ENCODE data around the gene CAPN9. TPM values are rescaled to one million over a fixed set of nuclear protein-coding genes. Genes with fewer than 3 reads are reported as not detected.

CAPN9 gene
- total and polyA plus RNA-seq, 3 experiments from 2014 or later, result not detected

- no peak overlapping the region for H3K27ac Mint-ChIP-seq
- DNase-seq, result no peak
- POLR2A ChIA-PET, result no interaction called here
- peaks cover 0 to 5% (median 0%) of the 10 kb centered on the region in 5 donors for H3K9me3 Mint-ChIP-seq
- no peaks in the 10 kb centered on the region for H3K36me3 Mint-ChIP-seq
- no peaks in the 10 kb centered on the region for H3K27me3 ChIP-seq (ENCODE audit: insufficient read depth, low read length, poor library complexity, severe bottlenecking)
- no peaks in the 10 kb centered on the region for H3K4me1 ChIP-seq (ENCODE audit: insufficient read depth, low read length)
- H3K36me3 ChIP-seq (ENCODE audit: insufficient read depth, low read length), result no peaks in the 10 kb centered on the region
- CTCF ChIA-PET, result no interaction called here
- peaks cover 0 to 1% (median 0%) of the 10 kb centered on the region in 3 donors for H3K4me1 Mint-ChIP-seq
- peaks cover 6 to 7% of the 10 kb centered on the region in 2 donors for H3K27me3 Mint-ChIP-seq
- no peak overlapping the region for H3K4me3 ChIP-seq (ENCODE audit: low read length)
- H3K9me3 ChIP-seq (ENCODE audit: low read length), result no peaks in the 10 kb centered on the region
- H3K4me3 Mint-ChIP-seq, result no peak overlapping the region
- no peak overlapping the region for H3K27ac ChIP-seq (ENCODE audit: low read depth, low read length)
Observed at GRCh38 chr1:230773396-230774033, 26.3 kb downstream of the CAPN9 start.

DNA sequence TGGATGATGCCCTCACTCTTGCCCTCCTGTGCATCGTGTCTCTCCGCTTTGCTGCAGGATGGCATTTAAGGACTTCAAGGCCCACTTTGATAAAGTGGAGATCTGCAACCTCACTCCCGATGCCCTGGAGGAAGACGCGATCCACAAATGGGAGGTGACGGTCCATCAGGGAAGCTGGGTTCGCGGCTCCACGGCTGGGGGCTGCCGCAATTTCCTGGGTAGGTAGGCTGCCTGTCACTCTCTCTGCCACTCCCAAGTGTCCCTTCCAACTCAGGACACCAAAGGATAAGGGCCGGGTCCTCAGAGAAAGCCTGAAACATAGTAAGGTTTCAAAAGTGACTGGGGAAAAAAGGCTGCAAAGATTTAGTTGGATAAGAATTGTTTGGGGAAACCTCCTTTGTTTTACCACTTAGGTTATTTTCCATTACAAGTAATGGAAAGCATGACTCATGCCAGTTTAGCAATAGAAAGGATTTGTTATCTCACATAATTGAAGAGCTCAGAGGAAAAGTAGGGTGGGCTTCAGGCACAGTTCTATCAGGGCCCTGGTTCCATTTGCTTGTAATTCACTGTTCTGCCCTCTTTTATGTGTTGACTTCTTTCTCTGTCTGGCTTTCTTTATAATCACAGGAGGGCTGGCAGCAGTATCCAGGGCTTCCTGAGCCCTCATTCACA lies 31.9 kb downstream of the CAPN9 start:
- Histone ChIP-seq H3K27ac (ENCODE audit: low read depth, low read length) (no peak overlapping the region), H3K27me3 (ENCODE audit: insufficient read depth, low read length, poor library complexity, severe bottlenecking) (no peaks in the 10 kb centered on the region), H3K4me3 (ENCODE audit: low read length) (no peak overlapping the region), H3K36me3 (ENCODE audit: insufficient read depth, low read length) (no peaks in the 10 kb centered on the region), H3K9me3 (ENCODE audit: low read length) (no peaks in the 10 kb centered on the region), H3K4me1 (ENCODE audit: insufficient read depth, low read length) (no peaks in the 10 kb centered on the region)
- Mint-ChIP-seq H3K27me3 (peaks cover 9 to 19% of the 10 kb centered on the region in 2 donors), H3K4me1 (peaks cover 0 to 1% (median 0%) of the 10 kb centered on the region in 3 donors), H3K4me3 (no peak overlapping the region), H3K27ac (no peak overlapping the region), H3K36me3 (no peaks in the 10 kb centered on the region), H3K9me3 (no peaks in the 10 kb centered on the region)
- DNase-seq, result no peak
- ChIA-PET CTCF (no interaction called here), POLR2A (no interaction called here)

DNA sequence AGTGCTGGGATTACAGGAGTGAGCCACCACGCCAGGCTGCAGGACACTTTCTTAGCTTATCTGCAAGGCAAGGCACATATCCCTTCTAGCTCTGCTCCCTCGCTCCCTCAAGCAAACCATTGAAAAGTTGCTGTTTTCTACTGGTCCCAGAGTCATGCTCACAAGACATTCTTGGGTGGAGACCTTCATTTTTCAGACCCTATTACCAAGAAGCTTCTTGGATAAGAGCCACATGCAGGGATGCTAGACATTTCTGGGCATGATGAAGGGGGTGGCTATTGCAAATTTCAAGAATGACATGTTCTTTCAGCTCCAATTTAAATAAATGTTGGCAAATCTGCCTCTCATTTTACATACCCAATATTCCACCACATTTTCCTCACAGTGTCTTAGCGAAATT lies 33.9 kb downstream of the CAPN9 start:
- Mint-ChIP-seq H3K27me3 (peaks cover 7 to 19% of the 10 kb centered on the region in 2 donors), H3K9me3 (no peaks in the 10 kb centered on the region), H3K4me3 (no peak overlapping the region), H3K36me3 (no peaks in the 10 kb centered on the region), H3K27ac (no peak overlapping the region), H3K4me1 (no peaks in the 10 kb centered on the region)
- Histone ChIP-seq H3K9me3 (ENCODE audit: low read length) (no peaks in the 10 kb centered on the region), H3K4me3 (ENCODE audit: low read length) (no peak overlapping the region), H3K36me3 (ENCODE audit: insufficient read depth, low read length) (no peaks in the 10 kb centered on the region), H3K27me3 (ENCODE audit: insufficient read depth, low read length, poor library complexity, severe bottlenecking) (no peaks in the 10 kb centered on the region), H3K27ac (ENCODE audit: low read depth, low read length) (no peak overlapping the region), H3K4me1 (ENCODE audit: insufficient read depth, low read length) (no peaks in the 10 kb centered on the region)
- POLR2A ChIA-PET, result no interaction called here
- no peak for DNase-seq
- CTCF ChIA-PET, result no interaction called here

- H3K36me3 ChIP-seq (ENCODE audit: insufficient read depth, low read length), result no peaks in the 10 kb centered on the region
- no peaks in the 10 kb centered on the region for H3K9me3 ChIP-seq (ENCODE audit: low read length)
- no peaks in the 10 kb centered on the region for H3K4me1 ChIP-seq (ENCODE audit: insufficient read depth, low read length)
- H3K4me3 ChIP-seq (ENCODE audit: low read length), result no peak overlapping the region
- Mint-ChIP-seq H3K9me3 (no peaks in the 10 kb centered on the region), H3K36me3 (no peaks in the 10 kb centered on the region), H3K27ac (no peak overlapping the region), H3K27me3 (peaks cover 6 to 19% of the 10 kb centered on the region in 2 donors), H3K4me1 (no peaks in the 10 kb centered on the region), H3K4me3 (no peak overlapping the region)
- H3K27me3 ChIP-seq (ENCODE audit: insufficient read depth, low read length, poor library complexity, severe bottlenecking), result no peaks in the 10 kb centered on the region
- ChIA-PET POLR2A (no interaction called here), CTCF (no interaction called here)
- H3K27ac ChIP-seq (ENCODE audit: low read depth, low read length), result no peak overlapping the region
- DNase-seq, result no peak
Observed at GRCh38 chr1:230781594-230781993, 34.4 kb downstream of the CAPN9 start.

DNA sequence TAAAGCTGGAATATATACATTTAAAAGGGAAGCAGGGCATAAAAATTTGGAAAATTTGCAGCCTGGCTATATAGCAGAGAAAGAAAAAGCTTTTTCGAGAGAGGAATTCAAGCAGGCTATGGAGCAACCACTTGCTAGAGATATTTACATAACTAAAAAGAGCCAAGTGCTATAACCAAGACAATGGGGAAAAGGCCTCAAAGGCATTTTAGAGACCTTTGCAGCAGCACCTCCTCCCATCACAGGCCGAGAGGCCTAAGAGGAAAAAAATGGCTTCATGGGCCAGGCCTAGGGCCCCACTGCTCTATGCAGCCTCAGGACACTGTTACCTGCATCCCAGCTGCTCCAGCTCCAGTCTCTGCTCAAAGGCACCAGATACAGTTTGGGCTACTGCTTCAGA lies 37.0 kb downstream of the CAPN9 start:
- H3K36me3 Mint-ChIP-seq, result no peaks in the 10 kb centered on the region
- no peaks in the 10 kb centered on the region for H3K9me3 Mint-ChIP-seq
- no peak overlapping the region for H3K4me3 ChIP-seq (ENCODE audit: low read length)
- H3K36me3 ChIP-seq (ENCODE audit: insufficient read depth, low read length), result no peaks in the 10 kb centered on the region
- DNase-seq, result no peak
- H3K4me3 Mint-ChIP-seq, result no peak overlapping the region
- no peak overlapping the region for H3K27ac Mint-ChIP-seq
- no peaks in the 10 kb centered on the region for H3K9me3 ChIP-seq (ENCODE audit: low read length)
- H3K27me3 Mint-ChIP-seq, result peaks cover 7 to 23% of the 10 kb centered on the region in 2 donors
- no peak overlapping the region for H3K27ac ChIP-seq (ENCODE audit: low read depth, low read length)
- POLR2A ChIA-PET, result no interaction called here
- H3K4me1 Mint-ChIP-seq, result no peaks in the 10 kb centered on the region
- H3K4me1 ChIP-seq (ENCODE audit: insufficient read depth, low read length), result no peaks in the 10 kb centered on the region
- H3K27me3 ChIP-seq (ENCODE audit: insufficient read depth, low read length, poor library complexity, severe bottlenecking), result no peaks in the 10 kb centered on the region
- CTCF ChIA-PET, result no interaction called here

- Histone ChIP-seq H3K36me3 (ENCODE audit: insufficient read depth, low read length) (no peaks in the 10 kb centered on the region), H3K27ac (ENCODE audit: low read depth, low read length) (no peak overlapping the region), H3K4me3 (ENCODE audit: low read length) (no peak overlapping the region), H3K9me3 (ENCODE audit: low read length) (no peaks in the 10 kb centered on the region), H3K4me1 (ENCODE audit: insufficient read depth, low read length) (no peaks in the 10 kb centered on the region), H3K27me3 (ENCODE audit: insufficient read depth, low read length, poor library complexity, severe bottlenecking) (no peaks in the 10 kb centered on the region)
- Mint-ChIP-seq H3K9me3 (no peaks in the 10 kb centered on the region), H3K4me3 (no peak overlapping the region), H3K36me3 (no peaks in the 10 kb centered on the region), H3K27me3 (peaks cover 5 to 14% of the 10 kb centered on the region in 2 donors), H3K27ac (no peak overlapping the region), H3K4me1 (no peaks in the 10 kb centered on the region)
- ChIA-PET POLR2A (no interaction called here), CTCF (no interaction called here)
- DNase-seq, result no peak
Observed at GRCh38 chr1:230785636-230786384, 38.6 kb downstream of the CAPN9 start.

DNA sequence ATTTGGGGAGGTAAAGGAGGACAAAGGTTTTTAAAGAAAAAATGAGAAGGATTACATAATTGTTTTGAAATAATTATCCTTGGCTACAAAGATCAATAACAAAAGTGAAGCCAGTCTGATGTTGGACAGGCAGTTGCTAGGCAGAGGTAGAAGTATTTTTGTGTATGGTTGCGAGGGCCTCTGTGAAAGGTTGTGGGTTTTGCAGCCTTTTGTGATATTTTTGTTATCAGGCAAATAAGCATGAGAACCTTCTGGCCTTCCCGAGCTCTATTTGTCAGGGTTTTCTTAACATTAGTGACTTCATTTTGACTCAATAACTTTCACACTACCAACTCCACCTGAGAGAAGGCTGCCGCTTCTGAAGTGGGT lies 39.2 kb downstream of the CAPN9 start:
- Mint-ChIP-seq H3K27me3 (peaks cover 3 to 10% of the 10 kb centered on the region in 2 donors), H3K4me3 (no peak overlapping the region), H3K4me1 (no peaks in the 10 kb centered on the region), H3K36me3 (no peaks in the 10 kb centered on the region), H3K9me3 (no peaks in the 10 kb centered on the region), H3K27ac (no peak overlapping the region)
- H3K4me3 ChIP-seq (ENCODE audit: low read length), result no peak overlapping the region
- POLR2A ChIA-PET, result no interaction called here
- no peaks in the 10 kb centered on the region for H3K36me3 ChIP-seq (ENCODE audit: insufficient read depth, low read length)
- no peaks in the 10 kb centered on the region for H3K4me1 ChIP-seq (ENCODE audit: insufficient read depth, low read length)
- DNase-seq, result no peak
- H3K9me3 ChIP-seq (ENCODE audit: low read length), result no peaks in the 10 kb centered on the region
- no peak overlapping the region for H3K27ac ChIP-seq (ENCODE audit: low read depth, low read length)
- CTCF ChIA-PET, result no interaction called here
- H3K27me3 ChIP-seq (ENCODE audit: insufficient read depth, low read length, poor library complexity, severe bottlenecking), result no peaks in the 10 kb centered on the region

DNA sequence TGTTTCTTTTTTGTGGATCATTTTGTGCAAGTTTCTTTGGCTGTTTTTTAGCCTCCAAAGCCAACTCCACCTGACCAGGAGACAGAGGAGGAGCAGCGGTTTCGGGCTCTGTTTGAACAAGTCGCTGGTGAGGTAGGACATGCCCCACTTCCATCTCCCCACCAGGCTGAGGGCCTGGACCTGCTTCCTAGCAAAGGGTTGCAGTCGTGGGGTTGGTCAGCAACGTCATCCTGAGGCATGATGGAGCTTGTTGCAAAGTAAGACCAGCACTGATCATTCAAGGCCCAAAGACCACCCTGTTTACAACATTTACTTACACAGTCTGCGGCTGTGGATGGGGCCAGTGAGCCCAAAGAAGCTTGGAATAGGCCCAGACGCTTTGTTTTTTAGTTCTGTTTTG lies 40.3 kb downstream of the CAPN9 start:
- POLR2A ChIA-PET, result no interaction called here

More for the DNA sequence above, 40.3 kb downstream of the CAPN9 start:
- Mint-ChIP-seq H3K9me3 (no peaks in the 10 kb centered on the region), H3K36me3 (no peaks in the 10 kb centered on the region), H3K4me1 (peaks cover 0 to 3% (median 0%) of the 10 kb centered on the region in 3 donors), H3K27me3 (peaks cover 5 to 9% of the 10 kb centered on the region in 2 donors), H3K27ac (no peak overlapping the region), H3K4me3 (no peak overlapping the region)
- no peak overlapping the region for H3K4me3 ChIP-seq (ENCODE audit: low read length)
- CTCF ChIA-PET, result no interaction called here
- no peaks in the 10 kb centered on the region for H3K4me1 ChIP-seq (ENCODE audit: insufficient read depth, low read length)
- DNase-seq, result no peak
- no peak overlapping the region for H3K27ac ChIP-seq (ENCODE audit: low read depth, low read length)
- H3K27me3 ChIP-seq (ENCODE audit: insufficient read depth, low read length, poor library complexity, severe bottlenecking), result peaks cover 1% of the 10 kb centered on the region
- H3K9me3 ChIP-seq (ENCODE audit: low read length), result no peaks in the 10 kb centered on the region
- H3K36me3 ChIP-seq (ENCODE audit: insufficient read depth, low read length), result no peaks in the 10 kb centered on the region
